ENCODE data around the gene TMEM8B.
A peak's percentile ranks its signal among the peaks of the same experiment; 100 is the strongest.

Gene TMEM8B

GRCh38 chr9:35835766-35836165 is 6.7 kb downstream of the TMEM8B start:
- no peak for DNase-seq (ENCODE audit: low read depth, low spot score)
- H3K27ac ChIP-seq, result no peak overlapping the region

- no peak overlapping the region for H3K27ac ChIP-seq
- no peak for DNase-seq (ENCODE audit: low read depth, low spot score)
These were observed 7.6 kb downstream of the TMEM8B start for GRCh38 chr9:35836595-35836994.

GRCh38 chr9:35839926-35840325 is 10.9 kb downstream of the TMEM8B start:
- no peak overlapping the region for H3K27ac ChIP-seq
- DNase-seq (ENCODE audit: low read depth, low spot score), result no peak

GRCh38 chr9:35840881-35841644 is 12.0 kb downstream of the TMEM8B start:
- H3K27ac ChIP-seq, result no peak overlapping the region
- no peak for DNase-seq (ENCODE audit: low read depth, low spot score)

- H3K27ac ChIP-seq, result no peak overlapping the region
- DNase-seq (ENCODE audit: low read depth, low spot score), result no peak
These were observed 12.5 kb downstream of the TMEM8B start for GRCh38 chr9:35841645-35841900.

GRCh38 chr9:35842020-35842745 is 13.2 kb downstream of the TMEM8B start:
- H3K27ac ChIP-seq, result no peak overlapping the region
- DNase-seq (ENCODE audit: low read depth, low spot score), result no peak

- DNase-seq (ENCODE audit: low read depth, low spot score), result no peak
- no peak overlapping the region for H3K27ac ChIP-seq
These were observed 13.8 kb downstream of the TMEM8B start for GRCh38 chr9:35842795-35843194.

- DNase-seq (ENCODE audit: low read depth, low spot score), result peak; percentile 76
- H3K27ac ChIP-seq, result peak overlapping the region; percentile 45
These were observed 15.7 kb downstream of the TMEM8B start for GRCh38 chr9:35844628-35845270.

- no peak overlapping the region for H3K27ac ChIP-seq
- DNase-seq (ENCODE audit: low read depth, low spot score), result no peak
These were observed 17.1 kb downstream of the TMEM8B start for GRCh38 chr9:35845824-35846771.

GRCh38 chr9:35847792-35848572 is 19.0 kb downstream of the TMEM8B start:
- DNase-seq (ENCODE audit: low read depth, low spot score), result peak; percentile 93

GRCh38 chr9:35852267-35852815 is 23.3 kb downstream of the TMEM8B start:
- no peak for DNase-seq (ENCODE audit: low read depth, low spot score)
- H3K27ac ChIP-seq, result no peak overlapping the region

More at GRCh38 chr9:35847792-35848572, 19.0 kb downstream of the TMEM8B start:
- no peak overlapping the region for H3K27ac ChIP-seq

GRCh38 chr9:35852876-35853865 is 24.1 kb downstream of the TMEM8B start:
- DNase-seq (ENCODE audit: low read depth, low spot score), result no peak
- H3K27ac ChIP-seq, result no peak overlapping the region

GRCh38 chr9:35854091-35854762 is 25.2 kb downstream of the TMEM8B start:
- no peak overlapping the region for H3K27ac ChIP-seq
- no peak for DNase-seq (ENCODE audit: low read depth, low spot score)

- no peak overlapping the region for H3K27ac ChIP-seq
- no peak for DNase-seq (ENCODE audit: low read depth, low spot score)
These were observed 27.2 kb downstream of the TMEM8B start for GRCh38 chr9:35856206-35856605.

- H3K27ac ChIP-seq, result no peak overlapping the region
- DNase-seq (ENCODE audit: low read depth, low spot score), result no peak
These were observed 27.9 kb downstream of the TMEM8B start for GRCh38 chr9:35856882-35857281.

- DNase-seq (ENCODE audit: low read depth, low spot score), result no peak
- no peak overlapping the region for H3K27ac ChIP-seq
These were observed 29.4 kb downstream of the TMEM8B start for GRCh38 chr9:35858458-35858857.

GRCh38 chr9:35859310-35859989 is 30.4 kb downstream of the TMEM8B start:
- H3K27ac ChIP-seq, result no peak overlapping the region
- DNase-seq (ENCODE audit: low read depth, low spot score), result no peak

All from epithelial cell of prostate (primary cell).